HL-60 (cell line): ENCODE measurements around the gene MAP1A.

Experiments
- DNase-seq, 2 experiments: peaks; one replicate each; pipeline ENCODE4 v3.0.0-alpha.2; 2010 to 2020; ENCODE audit warnings: low read depth in 1 of 2, low spot score in 1 of 2
- H3K27ac ChIP-seq: fragments of 250-450 bp; sonication (Bioruptor Pico); replicated peaks from 2 replicates; pipeline ENCODE4 v1.5.1; 2020; ENCODE audit warnings: mild to moderate bottlenecking, moderate library complexity
- H3K27me3 ChIP-seq: fragments of 250-450 bp; sonication (Bioruptor Pico); 2 replicates; pipeline ENCODE4 v1.5.1; 2021; ENCODE audit warnings: mild to moderate bottlenecking, moderate library complexity; ENCODE audit not compliant: insufficient read depth, poor library complexity, severe bottlenecking
- H3K4me3 ChIP-seq: replicated peaks from 2 replicates; pipeline ENCODE4 v1.5.1; 2011; ENCODE audit warnings: mild to moderate bottlenecking, control low read depth, low read length; ENCODE audit not compliant: insufficient read depth
- GABPA ChIP-seq: IDR thresholded peaks from 2 replicates; pipeline ENCODE4 v1.6.1; 2012; ENCODE audit warnings: low read depth
- POLR2AphosphoS5 ChIP-seq: IDR thresholded peaks from 2 replicates; pipeline ENCODE4 v1.6.1; 2012; ENCODE audit warnings: low read depth
- SPI1 ChIP-seq: IDR thresholded peaks from 2 replicates; pipeline ENCODE4 v1.6.1; 2012; ENCODE audit warnings: low read depth, mild to moderate bottlenecking, borderline replicate concordance
- TF ChIP-seq, protein P1 (sequence below): IDR thresholded peaks from 2 replicates; pipeline ENCODE4 v1.6.1; 2012; ENCODE audit warnings: low read depth; ENCODE audit not compliant: insufficient replicate concordance
- TF ChIP-seq, protein P2 (sequence below): IDR thresholded peaks from one replicate; pipeline ENCODE4 v1.5.1; 2011; ENCODE audit warnings: low read length, control low read depth, inconsistent platforms; ENCODE audit not compliant: insufficient read depth

MAP1A gene

DNA sequence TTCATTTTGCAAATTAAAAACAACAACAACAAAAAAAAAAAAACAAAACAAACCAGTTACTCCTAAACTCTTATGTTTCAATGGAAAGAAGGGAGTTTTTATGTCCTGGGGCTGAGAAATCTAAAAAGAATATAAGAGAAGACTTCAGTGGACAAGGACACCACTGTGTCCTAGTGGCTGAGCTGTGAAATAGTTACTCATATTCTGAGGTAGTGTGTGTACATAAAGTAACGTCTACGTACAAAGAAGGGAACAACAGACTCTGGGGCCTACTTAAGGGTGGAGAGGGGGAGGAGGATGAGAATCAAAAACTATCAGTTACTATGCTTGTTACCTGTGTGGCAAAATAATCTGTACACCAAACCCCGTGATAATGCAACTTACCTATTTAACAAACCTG, 18.4 kb upstream of the MAP1A start:
- Histone ChIP-seq H3K27me3 (no peaks in the 10 kb centered on the region), H3K4me3 (no peak overlapping the region), H3K27ac (no peak overlapping the region)
- TF ChIP-seq, protein P1, sequence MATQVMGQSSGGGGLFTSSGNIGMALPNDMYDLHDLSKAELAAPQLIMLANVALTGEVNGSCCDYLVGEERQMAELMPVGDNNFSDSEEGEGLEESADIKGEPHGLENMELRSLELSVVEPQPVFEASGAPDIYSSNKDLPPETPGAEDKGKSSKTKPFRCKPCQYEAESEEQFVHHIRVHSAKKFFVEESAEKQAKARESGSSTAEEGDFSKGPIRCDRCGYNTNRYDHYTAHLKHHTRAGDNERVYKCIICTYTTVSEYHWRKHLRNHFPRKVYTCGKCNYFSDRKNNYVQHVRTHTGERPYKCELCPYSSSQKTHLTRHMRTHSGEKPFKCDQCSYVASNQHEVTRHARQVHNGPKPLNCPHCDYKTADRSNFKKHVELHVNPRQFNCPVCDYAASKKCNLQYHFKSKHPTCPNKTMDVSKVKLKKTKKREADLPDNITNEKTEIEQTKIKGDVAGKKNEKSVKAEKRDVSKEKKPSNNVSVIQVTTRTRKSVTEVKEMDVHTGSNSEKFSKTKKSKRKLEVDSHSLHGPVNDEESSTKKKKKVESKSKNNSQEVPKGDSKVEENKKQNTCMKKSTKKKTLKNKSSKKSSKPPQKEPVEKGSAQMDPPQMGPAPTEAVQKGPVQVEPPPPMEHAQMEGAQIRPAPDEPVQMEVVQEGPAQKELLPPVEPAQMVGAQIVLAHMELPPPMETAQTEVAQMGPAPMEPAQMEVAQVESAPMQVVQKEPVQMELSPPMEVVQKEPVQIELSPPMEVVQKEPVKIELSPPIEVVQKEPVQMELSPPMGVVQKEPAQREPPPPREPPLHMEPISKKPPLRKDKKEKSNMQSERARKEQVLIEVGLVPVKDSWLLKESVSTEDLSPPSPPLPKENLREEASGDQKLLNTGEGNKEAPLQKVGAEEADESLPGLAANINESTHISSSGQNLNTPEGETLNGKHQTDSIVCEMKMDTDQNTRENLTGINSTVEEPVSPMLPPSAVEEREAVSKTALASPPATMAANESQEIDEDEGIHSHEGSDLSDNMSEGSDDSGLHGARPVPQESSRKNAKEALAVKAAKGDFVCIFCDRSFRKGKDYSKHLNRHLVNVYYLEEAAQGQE: no peak
- TF ChIP-seq, protein P2, sequence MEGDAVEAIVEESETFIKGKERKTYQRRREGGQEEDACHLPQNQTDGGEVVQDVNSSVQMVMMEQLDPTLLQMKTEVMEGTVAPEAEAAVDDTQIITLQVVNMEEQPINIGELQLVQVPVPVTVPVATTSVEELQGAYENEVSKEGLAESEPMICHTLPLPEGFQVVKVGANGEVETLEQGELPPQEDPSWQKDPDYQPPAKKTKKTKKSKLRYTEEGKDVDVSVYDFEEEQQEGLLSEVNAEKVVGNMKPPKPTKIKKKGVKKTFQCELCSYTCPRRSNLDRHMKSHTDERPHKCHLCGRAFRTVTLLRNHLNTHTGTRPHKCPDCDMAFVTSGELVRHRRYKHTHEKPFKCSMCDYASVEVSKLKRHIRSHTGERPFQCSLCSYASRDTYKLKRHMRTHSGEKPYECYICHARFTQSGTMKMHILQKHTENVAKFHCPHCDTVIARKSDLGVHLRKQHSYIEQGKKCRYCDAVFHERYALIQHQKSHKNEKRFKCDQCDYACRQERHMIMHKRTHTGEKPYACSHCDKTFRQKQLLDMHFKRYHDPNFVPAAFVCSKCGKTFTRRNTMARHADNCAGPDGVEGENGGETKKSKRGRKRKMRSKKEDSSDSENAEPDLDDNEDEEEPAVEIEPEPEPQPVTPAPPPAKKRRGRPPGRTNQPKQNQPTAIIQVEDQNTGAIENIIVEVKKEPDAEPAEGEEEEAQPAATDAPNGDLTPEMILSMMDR: no peak
- no peak for TF ChIP-seq SPI1
- TF ChIP-seq POLR2AphosphoS5: no peak
- TF ChIP-seq GABPA: no peak
- no peak for DNase-seq

DNA sequence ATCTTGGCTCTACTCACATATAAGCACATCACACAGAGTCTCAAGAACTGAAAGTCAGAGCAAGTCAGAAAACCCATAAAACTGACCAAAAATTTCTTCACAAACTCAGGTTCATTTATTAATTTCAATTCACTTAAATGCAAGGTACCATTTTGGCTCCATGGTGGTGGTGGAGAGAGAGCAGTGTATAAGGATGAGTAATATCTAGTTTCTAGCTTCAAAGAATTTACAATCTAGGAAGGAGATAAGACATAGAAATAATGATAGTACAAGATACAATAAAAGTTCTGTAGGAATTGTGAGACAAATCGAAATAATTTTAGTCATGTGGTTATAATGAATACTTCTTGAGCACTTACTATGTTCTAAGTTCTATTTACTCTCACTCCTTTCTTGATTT, 17.8 kb upstream of the MAP1A start:
- no peak for DNase-seq
- Histone ChIP-seq H3K4me3 (no peak overlapping the region), H3K27me3 (no peaks in the 10 kb centered on the region), H3K27ac (no peak overlapping the region)
- no peak for TF ChIP-seq SPI1
- TF ChIP-seq, protein P1: no peak
- no peak for TF ChIP-seq GABPA
- TF ChIP-seq POLR2AphosphoS5: no peak
- TF ChIP-seq, protein P2: no peak

DNA sequence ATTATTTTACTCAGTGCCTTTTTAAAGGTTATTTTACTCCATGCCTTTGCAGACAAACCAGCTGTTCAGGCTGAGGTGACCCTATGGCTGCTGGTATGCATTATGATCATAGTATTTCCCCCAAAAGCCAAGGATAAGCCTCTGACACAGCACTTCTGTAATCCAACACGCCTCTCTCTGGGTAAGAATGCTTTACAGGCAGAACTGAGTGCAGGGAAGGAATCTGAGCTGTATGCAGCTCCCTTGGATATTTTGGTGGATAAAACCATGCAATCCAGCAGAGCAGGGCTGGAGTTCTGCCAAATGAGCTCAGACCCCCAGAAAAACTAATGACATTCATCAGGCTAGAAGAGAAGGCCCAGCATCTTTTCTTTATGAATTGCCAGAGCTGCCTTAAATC, 11.7 kb upstream of the MAP1A start:
- no peaks in the 10 kb centered on the region for H3K27me3 ChIP-seq
- TF ChIP-seq SPI1 (no peak), POLR2AphosphoS5 (no peak), GABPA (no peak)
- TF ChIP-seq, protein P1: no peak
- TF ChIP-seq, protein P2: no peak
- no peak overlapping the region for H3K4me3 ChIP-seq
- no peak overlapping the region for H3K27ac ChIP-seq
- no peak for DNase-seq
